ENCODE results near the gene AOPEP.

AOPEP gene

DNA sequence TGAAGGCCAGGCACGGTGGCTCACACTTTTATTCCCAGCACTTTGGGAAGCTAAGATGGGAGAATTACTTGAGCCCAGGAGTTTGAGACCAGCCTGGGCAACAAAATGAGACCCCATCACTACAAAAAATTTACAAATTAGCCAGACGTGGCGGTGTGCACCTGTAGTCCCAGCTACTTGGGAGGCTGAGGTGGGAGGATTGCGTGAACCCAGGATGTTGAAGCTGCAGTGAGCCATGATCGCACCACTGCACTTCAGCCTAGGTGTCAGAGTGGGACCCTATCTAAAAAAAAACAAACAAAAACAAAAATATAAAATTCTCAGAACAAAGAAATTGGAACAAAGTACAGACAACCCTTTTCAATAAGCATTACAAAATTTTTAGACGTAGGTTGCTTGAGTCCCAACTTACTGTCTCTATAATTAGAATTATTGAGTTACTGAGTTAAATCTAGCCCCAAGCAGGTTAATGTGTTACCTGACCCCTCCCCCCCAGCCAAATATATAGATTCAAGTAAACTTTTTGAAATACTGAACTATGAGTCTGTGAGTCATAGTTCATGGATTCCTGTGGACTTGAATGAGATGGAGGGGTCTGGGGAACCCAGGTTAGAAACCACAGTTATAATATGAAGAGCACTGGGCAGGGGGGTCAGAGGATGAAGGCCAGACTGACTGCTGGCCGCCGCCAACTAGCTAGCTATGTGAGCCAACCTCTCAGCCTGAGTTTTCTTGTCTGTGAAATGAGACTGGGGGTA, 173.1 kb downstream of the AOPEP start:
- no peak for DNase-seq (ENCODE audit: low read depth)

DNA sequence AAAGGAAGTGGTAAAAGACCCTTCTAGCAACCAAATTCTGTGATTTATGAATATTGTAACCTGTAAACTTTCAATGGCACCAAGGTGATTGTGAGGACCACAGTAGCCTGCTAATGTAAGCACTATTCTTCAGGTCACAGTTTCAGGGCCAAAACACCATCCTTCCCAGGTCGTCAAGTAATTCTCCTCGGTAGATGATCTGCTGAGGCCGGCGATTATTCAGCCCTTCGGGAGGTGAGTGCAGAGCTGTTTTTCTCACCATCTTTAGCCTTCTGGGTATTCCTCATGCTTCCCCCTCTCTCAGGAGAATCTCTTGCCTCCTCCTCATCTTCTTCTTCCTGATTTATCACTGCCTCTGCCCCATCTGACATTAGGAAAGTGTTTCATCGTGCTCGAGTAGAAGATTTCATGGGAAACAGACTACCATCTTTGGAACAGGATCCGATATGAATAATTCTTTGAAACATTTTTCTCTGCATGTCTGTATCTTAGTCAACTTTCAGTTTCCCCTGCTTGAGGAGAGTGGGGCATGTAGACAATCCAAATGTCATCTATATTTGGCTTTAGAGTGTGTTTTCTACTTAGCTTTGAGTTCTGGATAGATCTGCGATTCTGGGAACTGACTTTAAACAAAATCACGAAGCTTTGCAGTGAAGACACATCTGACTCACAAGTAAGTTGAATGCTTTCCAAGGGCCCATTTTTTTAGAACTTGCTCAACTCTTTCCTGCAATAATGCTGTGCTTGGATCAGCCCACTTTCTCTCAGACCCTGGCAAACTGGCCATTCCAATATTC, 173.9 kb downstream of the AOPEP start:
- no peak for DNase-seq (ENCODE audit: low read depth)

DNA sequence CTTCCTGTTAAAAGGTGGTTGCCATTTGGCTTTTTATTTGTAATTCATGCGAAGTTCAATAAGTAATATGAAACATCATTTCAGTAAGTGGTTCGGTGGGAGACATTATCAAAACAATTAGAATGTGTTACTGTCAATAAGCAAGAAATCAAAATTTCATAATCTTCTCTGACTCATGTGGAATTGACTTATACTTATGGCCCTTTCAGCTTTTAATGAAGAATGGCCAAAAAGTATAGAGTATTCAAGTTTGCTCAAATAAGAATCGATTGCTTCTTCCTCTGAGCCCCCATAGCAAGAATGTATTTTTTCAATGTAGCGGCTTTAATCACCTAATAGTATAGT, 174.5 kb downstream of the AOPEP start:
- DNase-seq (ENCODE audit: low read depth) = no peak

DNA sequence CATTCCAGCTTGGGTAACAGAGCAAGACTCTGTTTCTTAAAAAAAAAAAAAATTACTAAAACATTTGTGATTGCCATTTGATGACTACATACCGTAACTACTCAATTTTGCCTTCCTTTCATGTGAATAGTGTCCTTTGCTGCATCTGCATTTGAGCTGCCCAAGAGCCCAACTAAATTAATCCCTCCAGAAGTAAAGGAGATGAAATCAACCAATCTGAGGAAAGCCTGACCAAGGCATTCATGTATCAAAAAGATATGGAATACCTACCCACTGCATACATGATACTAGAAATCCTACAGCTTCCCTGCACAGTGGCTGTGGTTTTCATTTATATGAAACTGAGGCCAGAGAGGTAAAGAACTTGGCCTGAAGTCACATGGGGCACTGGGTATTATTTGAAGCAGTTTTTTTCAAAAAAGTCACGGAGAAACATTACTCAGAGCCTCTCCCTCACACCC, 177.5 kb downstream of the AOPEP start:
- DNase-seq (ENCODE audit: low read depth) = no peak

DNA sequence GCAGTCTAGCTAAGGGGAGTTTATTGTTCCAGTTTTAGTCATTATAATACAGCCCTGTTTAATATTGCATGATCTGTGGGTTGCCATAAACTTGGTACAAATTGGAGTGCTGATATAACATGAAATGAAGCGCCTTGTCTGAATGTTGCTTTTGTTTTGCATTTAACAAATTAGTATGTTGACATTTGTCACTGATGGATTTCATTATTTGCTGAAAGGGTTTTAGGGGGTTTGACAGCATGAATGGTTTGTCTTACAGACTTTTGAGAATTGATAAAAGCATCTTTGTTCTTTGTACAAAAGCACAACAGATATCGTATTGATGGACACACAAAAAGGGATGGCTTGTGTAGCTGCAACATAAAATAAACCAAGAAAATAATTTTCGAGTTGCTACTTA, 178.3 kb downstream of the AOPEP start:
- no peak for DNase-seq (ENCODE audit: low read depth)

DNA sequence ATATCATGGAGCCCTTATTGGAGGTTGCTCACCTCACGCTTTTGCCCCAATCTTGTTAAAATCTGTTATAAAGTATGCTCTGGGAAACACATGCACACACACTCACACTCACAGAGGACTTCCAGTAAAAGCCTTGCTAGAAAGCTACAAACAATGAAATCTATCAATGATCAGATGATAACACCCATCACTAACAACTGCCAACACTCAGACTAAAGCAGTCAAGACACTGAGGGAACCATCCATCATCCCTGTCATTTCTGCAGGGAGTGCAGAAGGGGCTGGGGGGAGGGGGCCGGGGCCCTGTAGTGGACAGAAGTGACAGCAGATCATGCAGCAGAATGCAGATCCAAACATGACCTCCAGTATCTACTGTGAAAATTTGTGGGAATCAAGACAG, 179.1 kb downstream of the AOPEP start:
- DNase-seq (ENCODE audit: low read depth) = no peak

DNA sequence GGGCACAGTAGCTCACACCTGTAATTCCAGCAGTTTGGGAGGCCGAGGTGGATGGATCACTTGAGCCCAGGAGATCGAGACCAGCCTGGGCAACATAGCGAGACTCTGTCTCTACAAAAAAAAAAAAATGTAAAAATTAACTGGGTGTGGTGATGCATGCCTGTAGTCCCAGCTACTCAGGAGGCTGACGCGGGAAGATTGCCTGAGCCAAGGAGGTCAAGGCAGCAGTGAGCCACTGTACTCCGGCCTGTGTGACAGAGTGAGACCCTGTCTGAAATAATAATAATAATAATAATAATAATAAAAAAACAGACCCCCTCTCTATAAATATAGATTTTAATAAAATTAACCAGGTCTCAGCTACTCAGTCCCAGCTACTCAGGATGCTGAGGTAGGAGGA, 179.7 kb downstream of the AOPEP start:
- no peak for DNase-seq (ENCODE audit: low read depth)

DNA sequence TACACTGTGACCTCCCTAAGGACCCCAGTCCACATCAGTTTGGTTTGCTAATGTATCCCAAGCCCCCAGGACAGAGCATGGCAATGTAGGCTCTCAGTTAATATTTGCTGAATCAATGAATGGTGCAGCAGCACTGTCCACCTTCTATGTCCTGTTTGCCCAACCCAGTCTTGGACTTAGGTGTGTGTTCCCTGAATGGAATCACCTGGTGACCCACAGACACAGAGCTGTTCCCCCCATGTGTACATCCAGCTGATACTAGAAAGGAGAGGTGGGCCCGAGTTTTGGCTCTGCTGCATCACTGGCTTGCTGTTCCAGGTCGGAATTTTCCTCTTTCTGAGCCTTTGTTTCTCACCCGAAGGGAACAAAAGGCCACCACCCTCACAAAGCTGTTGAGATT, 180.2 kb downstream of the AOPEP start:
- no peak for DNase-seq (ENCODE audit: low read depth)

DNA sequence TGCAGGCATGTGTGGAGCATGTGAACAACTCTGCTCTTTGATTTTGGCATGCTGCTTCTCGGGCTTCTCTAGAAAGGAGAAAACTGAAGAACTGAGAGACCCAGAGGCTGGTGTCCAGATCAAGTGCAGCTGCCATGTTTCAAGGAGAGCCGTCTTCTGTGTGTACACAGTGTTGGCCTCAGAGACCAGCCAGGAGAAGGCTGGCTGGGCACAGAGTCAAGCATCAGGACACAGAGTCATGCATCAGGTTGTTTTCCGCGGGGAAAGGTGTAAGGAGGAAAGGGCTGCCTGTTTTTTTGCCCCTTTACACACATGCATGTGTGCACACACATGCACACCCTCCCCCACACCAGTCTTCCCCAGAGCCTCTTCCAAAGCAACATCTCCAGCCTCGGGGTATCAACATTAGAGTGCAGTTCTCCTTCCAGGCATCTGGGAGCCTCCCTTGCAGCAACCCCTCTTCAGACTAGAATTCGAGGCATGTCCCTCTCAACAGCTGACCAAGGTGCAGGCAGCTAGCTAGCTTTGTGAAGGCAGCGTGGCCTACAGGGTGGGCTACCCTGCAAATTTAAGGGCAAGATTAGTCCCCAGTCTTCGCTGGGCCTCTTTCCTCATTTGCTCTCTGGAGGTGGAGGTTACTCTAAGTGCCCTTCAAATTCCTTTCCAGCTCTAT, 180.9 kb downstream of the AOPEP start:
- no peak for DNase-seq (ENCODE audit: low read depth)

DNA sequence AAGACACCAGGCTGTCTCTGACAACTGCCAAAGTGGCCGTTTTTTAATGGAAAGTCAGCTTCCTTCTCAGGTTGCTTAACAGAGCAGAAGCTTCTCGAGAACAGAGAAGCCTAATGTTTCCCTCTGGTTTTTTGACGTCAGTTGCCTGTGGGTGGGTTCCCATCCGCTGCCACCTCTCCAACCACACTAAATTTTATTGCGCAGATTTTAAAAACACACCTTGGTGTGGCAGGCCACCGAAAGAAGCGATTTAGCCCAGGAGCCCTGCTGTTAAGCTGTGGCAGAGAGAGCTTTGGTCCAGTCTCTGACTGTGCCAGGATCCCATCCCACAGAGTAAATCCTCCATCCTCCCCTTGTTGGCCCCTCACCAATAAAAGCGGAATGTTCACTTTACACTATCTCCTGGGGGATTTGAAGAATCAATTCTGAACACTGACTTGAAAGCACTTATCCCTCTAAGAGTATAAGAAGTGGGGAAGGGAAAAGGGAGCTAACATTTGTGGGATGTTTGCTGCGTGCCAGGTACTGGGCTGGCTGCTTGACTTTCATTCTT, 181.6 kb downstream of the AOPEP start:
- no peak for DNase-seq (ENCODE audit: low read depth)

DNA sequence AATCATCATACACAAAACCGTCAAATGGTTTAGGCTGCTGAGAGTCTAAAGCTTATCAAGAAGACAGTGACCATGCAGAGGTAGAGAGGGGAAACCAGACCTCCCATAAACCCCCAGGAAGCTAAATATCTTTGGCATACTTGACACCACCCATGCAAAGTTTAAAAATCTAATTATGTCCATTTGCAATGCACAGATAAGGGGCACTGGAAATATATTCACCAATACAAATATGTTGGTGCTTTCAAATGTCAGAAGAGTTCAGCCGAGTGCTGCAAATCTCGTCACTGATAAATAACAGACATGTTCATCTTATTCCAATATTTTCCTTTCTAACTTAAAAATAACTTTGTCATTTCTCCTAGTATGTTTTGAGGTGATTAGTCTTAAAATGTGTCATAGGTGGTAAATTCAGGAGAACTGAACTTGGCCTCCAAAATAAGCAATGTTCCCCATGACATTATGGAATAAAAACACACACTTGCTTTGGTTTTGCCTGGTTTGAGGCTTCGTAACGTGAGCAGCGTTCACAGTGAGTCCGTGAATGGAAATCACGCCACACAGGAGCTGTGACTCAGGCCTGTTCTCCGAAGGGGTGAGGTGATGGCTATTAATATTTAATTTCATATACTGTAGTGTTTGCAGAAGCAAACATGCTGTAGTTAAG, 182.2 kb downstream of the AOPEP start:
- DNase-seq (ENCODE audit: low read depth) = no peak

DNA sequence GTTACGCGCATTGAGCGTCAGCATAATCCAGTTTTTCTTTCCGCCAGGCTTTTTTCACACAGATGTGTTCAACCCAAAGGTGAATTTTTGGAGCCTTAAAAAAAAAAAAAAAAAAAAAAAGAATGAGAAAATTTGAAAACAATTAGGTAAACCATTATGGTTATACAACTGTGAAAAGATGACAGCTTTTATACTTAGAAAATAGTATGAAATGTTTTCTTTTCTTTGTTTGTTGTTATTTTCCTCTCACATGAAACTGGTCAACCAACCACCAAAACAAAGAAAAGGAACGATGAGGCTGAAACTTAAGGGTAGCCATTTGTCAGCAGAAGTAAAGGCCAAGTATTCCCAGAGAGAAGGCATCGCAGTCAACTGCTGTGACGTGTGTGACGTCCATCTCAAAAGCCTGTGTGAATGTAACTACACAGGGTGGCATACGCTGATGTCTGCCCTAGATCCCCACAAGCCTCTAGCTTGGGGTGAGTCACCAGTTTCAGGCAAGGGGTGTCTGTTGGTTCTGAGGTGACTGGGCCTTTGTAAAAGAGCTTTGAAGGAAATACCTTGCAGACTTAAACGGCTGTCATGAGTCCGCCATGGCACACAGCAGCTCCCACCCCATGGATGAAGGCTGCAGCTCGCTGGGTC, 182.9 kb downstream of the AOPEP start:
- no peak for DNase-seq (ENCODE audit: low read depth)

DNA sequence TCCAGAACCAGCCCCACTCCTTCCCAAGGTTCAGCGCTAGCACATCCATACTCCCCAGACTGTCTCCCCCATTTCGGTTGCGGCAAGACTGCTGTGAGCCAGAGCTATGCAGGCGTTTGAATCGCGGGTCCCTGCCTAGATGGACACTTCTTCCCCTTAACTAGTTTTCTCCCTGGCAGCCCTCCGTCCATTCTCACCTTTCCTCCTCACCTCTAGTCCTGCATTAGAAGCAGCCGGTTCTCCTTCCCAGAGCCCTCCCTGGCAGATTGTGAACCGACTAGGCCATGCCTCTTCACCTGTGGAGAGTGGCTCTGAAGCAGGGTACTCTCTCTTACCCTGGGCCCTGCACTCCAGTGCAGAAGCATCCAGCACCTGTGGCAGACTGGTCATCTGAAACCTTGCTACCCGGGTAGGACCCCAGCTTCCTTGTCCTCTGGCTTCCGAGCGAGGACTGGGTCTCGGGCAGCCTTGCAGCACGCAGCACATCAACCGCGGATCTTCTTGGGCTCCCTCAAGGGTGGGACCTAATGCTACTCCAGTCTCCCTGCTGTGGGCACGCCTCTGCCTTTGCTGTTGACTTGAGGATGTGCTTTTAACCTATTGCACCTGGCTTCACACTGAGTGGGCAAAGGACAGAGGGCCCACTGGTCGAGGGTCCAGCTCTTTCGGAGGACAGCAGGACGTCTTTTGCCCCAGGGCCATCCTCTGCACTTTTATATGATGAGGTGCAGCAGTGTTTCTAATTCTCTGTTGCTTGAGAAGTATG, 183.6 kb downstream of the AOPEP start:
- no peak for DNase-seq (ENCODE audit: low read depth)

DNA sequence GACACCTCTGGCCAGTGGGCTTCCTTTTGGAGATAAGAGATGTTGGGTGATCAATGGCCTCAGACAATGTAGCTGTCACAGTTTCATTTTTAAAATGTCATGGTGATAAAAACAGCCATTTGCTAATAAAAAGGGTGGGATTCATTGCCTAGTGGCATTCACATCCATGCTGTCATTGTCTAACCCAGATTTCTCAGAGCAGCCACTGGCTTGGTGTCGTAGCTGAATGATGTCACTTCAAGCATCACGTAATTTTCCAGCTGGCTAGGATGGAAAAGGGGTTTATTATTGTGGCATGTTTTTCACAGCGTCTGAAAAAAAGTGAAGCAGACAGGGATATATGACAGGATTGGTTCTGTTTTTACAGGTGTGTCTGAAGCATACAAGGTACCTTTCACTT, 184.7 kb downstream of the AOPEP start:
- no peak for DNase-seq (ENCODE audit: low read depth)

DNA sequence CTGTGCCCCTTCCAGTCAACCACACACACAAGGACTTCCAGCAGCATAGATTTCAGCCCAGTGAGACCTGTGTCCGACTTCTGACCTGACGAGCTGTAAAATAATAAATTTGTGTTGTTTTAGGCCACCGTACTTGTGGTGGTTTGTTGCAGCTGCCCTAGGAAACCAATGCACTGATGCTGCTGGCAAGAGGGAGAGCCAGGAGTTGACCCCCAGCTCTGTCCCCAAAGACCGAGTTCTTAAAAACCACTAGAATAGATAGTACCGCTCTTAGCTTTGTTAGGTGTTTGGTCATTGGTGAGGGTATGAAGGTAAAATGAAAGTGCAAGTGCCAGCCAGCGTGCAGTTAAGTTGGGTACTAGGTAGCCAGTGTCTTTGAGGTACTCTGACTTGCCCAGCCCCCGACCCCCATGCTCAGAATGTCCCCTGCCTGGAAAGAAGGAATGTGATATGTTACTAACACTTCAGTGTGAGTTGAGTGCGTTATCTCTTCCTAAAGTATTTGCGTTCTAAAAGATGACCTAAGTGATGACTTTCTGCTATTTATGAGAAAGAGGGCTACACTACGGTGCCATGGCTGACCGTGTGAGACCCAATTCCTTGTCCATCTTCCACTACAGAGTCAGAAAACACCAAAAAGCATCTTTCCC, 185.6 kb downstream of the AOPEP start:
- DNase-seq (ENCODE audit: low read depth) = no peak

DNA sequence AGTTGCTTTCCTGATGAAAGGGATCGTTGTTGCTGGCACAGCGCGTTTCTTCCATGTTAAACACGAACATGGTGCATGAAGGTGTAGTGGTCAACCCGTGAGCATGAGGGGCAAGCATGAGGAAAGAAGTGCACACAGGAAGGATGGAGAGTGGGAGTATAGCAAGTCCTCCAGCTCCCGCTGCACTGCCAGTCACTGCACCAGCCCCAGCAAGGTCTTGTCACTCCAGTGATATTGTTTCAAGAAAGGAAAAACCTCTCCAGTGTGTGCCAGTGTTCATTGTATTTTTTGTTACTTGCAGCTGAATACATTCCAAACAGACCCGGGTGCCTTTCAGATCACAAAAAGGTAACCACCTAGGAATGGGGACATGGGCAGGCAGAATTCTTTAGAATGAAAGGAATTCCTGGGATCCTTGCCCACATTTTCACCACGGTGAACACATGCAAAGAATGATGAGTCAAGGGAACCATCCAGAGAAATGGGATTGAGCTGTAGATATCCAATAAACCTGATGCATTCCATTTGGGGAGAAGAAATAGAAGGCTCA, 186.3 kb downstream of the AOPEP start:
- DNase-seq (ENCODE audit: low read depth) = no peak

DNA sequence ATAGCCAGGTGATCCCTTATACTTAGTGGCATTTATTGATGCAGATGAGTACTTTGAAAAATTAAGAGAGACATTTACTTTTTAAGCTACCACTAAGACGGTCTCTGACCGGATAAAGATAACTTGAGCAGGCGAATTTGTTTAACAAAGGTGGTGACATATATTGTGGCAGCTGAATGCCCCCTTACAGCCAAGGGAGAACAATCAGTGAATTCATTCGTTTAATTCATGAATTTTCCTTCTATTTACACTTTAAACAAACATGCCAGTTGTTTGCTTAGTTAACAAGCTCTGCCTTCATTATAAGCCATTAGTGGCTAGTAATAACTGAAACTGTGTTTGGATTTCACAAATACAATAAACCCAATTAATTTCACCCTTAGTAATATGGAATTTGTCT, 187.1 kb downstream of the AOPEP start:
- no peak for DNase-seq (ENCODE audit: low read depth)

DNA sequence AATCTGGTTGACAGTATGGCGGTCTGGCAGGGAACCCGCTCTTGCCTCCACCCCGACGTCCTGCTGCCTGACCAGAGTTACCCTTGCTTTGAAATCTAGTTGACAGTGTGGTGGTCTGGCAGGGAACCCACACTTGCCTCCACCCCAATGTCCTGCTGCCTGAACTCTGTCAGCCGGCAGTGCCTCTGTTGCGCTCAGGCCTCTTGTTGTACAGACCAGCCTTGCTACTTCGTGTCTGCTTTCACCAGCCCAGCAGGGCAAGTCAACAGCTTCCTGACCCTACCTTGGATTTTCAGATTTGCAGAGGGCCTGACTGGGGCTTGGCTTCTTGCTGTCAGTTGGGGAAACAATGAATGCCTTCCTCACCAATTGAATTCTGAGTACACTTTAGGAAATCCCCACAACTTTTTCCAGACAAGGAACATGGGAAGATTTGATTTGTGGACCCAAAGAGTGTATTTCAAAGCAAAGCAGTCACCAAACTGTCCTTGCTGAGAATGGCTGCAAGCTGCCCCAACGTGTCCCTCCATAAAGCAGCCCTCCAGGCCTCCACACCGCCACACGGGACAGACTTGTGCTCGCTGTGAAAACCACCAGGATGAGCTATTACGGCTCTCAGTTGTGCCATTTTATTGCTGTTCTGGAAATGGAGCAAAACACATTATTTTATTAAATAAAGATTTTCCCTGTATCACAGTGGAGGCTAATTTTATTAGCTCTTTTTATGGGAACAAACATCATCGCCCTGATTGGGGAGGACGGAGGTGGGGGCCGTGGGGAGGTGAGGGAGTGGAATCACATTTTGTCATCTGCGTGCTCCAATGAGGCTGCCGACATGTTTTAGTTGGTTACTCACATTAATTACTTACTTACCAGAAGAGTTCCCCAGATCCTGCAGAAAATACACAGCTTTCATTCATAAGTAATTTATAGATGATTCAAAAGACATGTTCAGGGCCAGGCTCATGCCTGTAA, 189.3 kb downstream of the AOPEP start:
- no peak for DNase-seq (ENCODE audit: low read depth)

DNA sequence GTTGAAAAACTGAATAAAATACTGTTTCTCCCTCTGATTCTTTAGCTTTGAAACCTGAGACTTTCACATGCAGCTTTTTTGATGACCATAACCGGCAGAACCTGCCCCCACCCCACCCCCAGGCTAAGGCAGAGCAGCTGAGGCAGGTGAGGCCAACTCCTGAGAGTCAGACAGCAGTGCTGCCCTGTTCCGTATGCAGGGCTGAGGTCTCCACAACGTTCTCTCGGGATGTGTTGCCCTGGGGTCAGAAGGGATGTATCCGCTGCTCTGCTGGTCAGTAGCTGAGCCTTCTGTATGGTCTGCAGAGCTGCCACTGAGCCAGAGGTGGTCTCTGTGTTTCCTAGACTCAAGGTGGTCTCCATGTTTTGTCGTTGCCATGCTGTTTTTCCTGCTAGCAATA, 190.5 kb downstream of the AOPEP start:
- DNase-seq (ENCODE audit: low read depth) = no peak

Measured in stimulated activated CD4-positive, alpha-beta T cell treated with anti-CD3 and anti-CD28 coated beads, Interleukin-2, amount 100 ng/mL, for 4 hours (primary cell).